SU-DHL-6 (cell line): ENCODE measurements around the gene METTL17.

Source experiments
- EZH2phosphoT487 ChIP-seq: fragments of 200-600 bp; sonication (generic), shearing (Covaris generic); conservative IDR thresholded peaks from 2 replicates; pipeline ENCODE4 v1.6.1; 2018; ENCODE audit warnings: mild to moderate bottlenecking, antibody characterized with exemption, low read length, moderate library complexity, mixed read lengths
- TF ChIP-seq, protein P1 (sequence below): fragments of 200-600 bp; sonication (generic); IDR thresholded peaks from one replicate; pipeline ENCODE4 v1.5.1; 2017; ENCODE audit warnings: antibody characterized with exemption, mild to moderate bottlenecking, low read length, moderate library complexity; ENCODE audit not compliant: insufficient read depth, poor library complexity, severe bottlenecking

DNA sequence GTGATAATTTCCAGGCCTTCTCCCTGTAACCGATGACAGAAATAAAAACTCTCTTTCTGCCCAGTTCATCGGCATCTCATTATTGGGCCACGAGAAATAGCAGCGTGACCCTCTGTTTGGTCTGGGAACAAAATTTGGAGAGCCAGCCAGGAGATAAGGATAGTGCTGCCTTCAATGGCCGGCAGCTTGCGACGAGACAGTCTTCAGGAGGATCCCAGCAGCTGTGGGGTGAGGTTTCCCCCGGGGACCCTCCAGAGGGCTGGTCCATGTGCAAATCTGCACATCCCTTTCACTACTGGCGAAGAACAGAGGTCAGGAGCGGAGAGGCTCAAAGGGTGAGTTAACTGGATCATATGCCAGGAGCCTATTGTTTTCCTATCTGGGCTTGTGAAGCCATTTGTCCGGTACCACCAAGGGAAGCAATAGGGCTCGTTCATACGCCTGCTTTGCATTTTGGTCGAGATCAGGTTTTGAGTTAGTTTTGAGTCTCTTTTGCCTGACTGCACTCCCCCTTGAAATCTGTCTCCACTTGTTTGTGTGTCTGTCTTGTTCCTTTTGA is 14.1 kb downstream of the METTL17 start:
- TF ChIP-seq, protein P1, sequence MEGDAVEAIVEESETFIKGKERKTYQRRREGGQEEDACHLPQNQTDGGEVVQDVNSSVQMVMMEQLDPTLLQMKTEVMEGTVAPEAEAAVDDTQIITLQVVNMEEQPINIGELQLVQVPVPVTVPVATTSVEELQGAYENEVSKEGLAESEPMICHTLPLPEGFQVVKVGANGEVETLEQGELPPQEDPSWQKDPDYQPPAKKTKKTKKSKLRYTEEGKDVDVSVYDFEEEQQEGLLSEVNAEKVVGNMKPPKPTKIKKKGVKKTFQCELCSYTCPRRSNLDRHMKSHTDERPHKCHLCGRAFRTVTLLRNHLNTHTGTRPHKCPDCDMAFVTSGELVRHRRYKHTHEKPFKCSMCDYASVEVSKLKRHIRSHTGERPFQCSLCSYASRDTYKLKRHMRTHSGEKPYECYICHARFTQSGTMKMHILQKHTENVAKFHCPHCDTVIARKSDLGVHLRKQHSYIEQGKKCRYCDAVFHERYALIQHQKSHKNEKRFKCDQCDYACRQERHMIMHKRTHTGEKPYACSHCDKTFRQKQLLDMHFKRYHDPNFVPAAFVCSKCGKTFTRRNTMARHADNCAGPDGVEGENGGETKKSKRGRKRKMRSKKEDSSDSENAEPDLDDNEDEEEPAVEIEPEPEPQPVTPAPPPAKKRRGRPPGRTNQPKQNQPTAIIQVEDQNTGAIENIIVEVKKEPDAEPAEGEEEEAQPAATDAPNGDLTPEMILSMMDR, result no peak
- no peak for TF ChIP-seq EZH2phosphoT487
